Spleen (tissue), 11 donors: ENCODE measurements around the gene SPEM2. TPM values are rescaled to one million over a fixed set of nuclear protein-coding genes. Genes with fewer than 3 reads are reported as not detected.

Experiments used
- DNase-seq: peaks from one replicate; pipeline ENCODE4 v3.0.0-alpha.2; 2020
- H3K27ac ChIP-seq, 8 donors: fragments of 200-600 bp; sonication (generic) in 7 of 8; 1 replicate in 4 of 8; 2 replicates in 4 of 8; pipeline versions ENCODE4 v1.5.0 to v1.8.0; 2016 to 2021; ENCODE audit warnings: inconsistent platforms in 4 of 8, mild to moderate bottlenecking in 4 of 8, moderate library complexity in 1 of 8
- H3K27me3 ChIP-seq, 7 donors: fragments of 200-600 bp; sonication (generic) in 6 of 7; replicated peaks in 1 of 7; 1 replicate in 4 of 7; 2 replicates in 3 of 7; pipeline versions ENCODE4 v1.5.0 to v1.8.0; 2016 to 2021; ENCODE audit warnings: inconsistent platforms in 3 of 7, mild to moderate bottlenecking in 1 of 7
- H3K36me3 ChIP-seq, 6 donors: fragments of 200-600 bp; sonication (generic) in 5 of 6; 1 replicate in 4 of 6; 2 replicates in 2 of 6; pipeline versions ENCODE4 v1.5.0 to v1.8.0; 2016 to 2021; ENCODE audit warnings: inconsistent platforms in 2 of 6
- H3K4me1 ChIP-seq, 6 donors: fragments of 200-600 bp; sonication (generic) in 5 of 6; 1 replicate in 3 of 6; 2 replicates in 3 of 6; pipeline versions ENCODE4 v1.5.0 to v1.8.0; 2016 to 2021; ENCODE audit warnings: inconsistent platforms in 3 of 6
- H3K4me3 ChIP-seq, 8 donors: fragments of 200-600 bp; sonication (generic) in 7 of 8; 1 replicate in 4 of 8; 2 replicates in 4 of 8; pipeline versions ENCODE4 v1.5.0 to v1.8.0; 2016 to 2021; ENCODE audit warnings: inconsistent platforms in 4 of 8, mild to moderate bottlenecking in 4 of 8, moderate library complexity in 2 of 8
- H3K9me3 ChIP-seq, 8 donors: fragments of 200-600 bp; sonication (generic) in 7 of 8; 1 replicate in 4 of 8; 2 replicates in 4 of 8; pipeline versions ENCODE4 v1.5.0 to v1.8.0; 2016 to 2021; ENCODE audit warnings: inconsistent platforms in 4 of 8
- POLR2A ChIP-seq, 3 donors: fragments of 450-650 bp; IDR thresholded peaks; one replicate each; pipeline ENCODE4 v1.5.1; 2017; ENCODE audit warnings: antibody characterized with exemption in 3 of 3, mild to moderate bottlenecking in 1 of 3
- POLR2AphosphoS5 ChIP-seq, 3 donors: sonication (generic); formaldehyde crosslinking; IDR thresholded peaks; one replicate each; pipeline ENCODE4 v1.5.1; 2017; ENCODE audit warnings: antibody characterized with exemption in 3 of 3
- WGBS, 5 donors: extraction: QIAGEN DNeasy Blood & Tissue Kit in 3 of 5; methylation state at CpG; one replicate each; pipeline versions ENCODE4 v1.1.5 to v1.1.7; 2013 to 2018; 5-methylcytosine and 5-hydroxymethylcytosine counted together
- intact Hi-C: fragments of 100-400 bp; cut with DNase I; formaldehyde crosslinking; loops from one replicate; pipeline ENCODE4 v1.15.0; 2023; ENCODE audit warnings: low total_unique reads
- polyA plus RNA-seq, 3 donors: library from polyadenylated mRNA; stranded (reverse); fragments of 200-250 nt; gene quantifications; one replicate each; pipeline ENCODE4 v1.2.1, GENCODE V29; 2013
- total RNA-seq, 7 donors: library from RNA; depleted of rRNA in 3 of 7; stranded (reverse); fragments of >200 nt in 3 of 7; fragmentation: NEBNext Ultra II Directional in 4 of 7; extraction: Animal tissue kit (Norgen Biotek cat#: 25700) in 4 of 7; gene quantifications; one replicate each; pipeline versions ENCODE4 v1.1.0 to v1.2.1, GENCODE V29; 2016 to 2021
- TF ChIP-seq, protein P1 (sequence below), 11 experiments: fragments of 200-600 bp in 7 of 11; fragments of 450-650 bp in 4 of 11; sonication (generic) in 4 of 11; IDR thresholded peaks in 8 of 11; conservative IDR thresholded peaks in 3 of 11; 1 replicate in 7 of 11; 2 replicates in 4 of 11; pipeline versions ENCODE4 v1.4.0 to v1.8.0; 2016 to 2021; ENCODE audit warnings: antibody characterized with exemption in 11 of 11, inconsistent platforms in 4 of 11, mild to moderate bottlenecking in 1 of 11
- donor health status: healthy with polysubstance abuse.
- donor health status: DM: no; HTN: no; CAD: no; lungs with moderate emphysema.
- donor health status: DM: no; HTN: no; CAD: no.
- donor health status: Bipolar disorder and iron deficiency.
- donor health status: healthy.
- donor health status: DM: no; HTN: no; CAD: no.
- donor health status: DM: yes; HTN: yes; CAD: no.

SPEM2 gene
- total and polyA plus RNA-seq, 10 donors: not detected

DNA sequence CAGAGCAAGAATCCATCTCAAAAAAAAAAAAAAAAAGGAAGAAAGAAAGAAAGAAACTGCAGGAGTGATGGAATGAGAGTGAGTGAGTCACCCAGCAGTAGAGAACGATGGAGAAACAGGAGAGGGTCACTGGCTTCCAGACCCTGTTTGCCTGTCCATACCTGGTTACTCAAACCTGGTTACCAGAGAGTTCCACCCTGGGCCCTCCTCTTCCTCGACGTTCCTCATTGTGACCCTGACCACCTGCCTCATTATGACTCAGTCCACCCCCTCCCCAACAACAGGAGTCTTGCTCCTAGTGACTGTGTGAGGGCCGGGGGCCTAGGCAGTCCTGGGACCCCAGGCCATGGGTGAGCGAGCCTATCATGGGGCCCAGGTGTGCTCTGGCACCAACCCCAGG is 3.1 kb downstream of the SPEM2 start, which contains the start of gene SPEM3:
SPEM3 (plus strand) TSS at position 301 of the 400 bp plus-strand sequence; CDS start at position 347, 46 bp downstream.
- H3K27ac ChIP-seq: no peak within 1 kb of the TSS
- H3K4me3 ChIP-seq: no peak within 1 kb of the TSS
- TF ChIP-seq POLR2A (IDR thresholded peaks at IDR 0.05) (no peak), POLR2AphosphoS5 (IDR thresholded peaks at IDR 0.05) (no peak)
- TF ChIP-seq, protein P1, sequence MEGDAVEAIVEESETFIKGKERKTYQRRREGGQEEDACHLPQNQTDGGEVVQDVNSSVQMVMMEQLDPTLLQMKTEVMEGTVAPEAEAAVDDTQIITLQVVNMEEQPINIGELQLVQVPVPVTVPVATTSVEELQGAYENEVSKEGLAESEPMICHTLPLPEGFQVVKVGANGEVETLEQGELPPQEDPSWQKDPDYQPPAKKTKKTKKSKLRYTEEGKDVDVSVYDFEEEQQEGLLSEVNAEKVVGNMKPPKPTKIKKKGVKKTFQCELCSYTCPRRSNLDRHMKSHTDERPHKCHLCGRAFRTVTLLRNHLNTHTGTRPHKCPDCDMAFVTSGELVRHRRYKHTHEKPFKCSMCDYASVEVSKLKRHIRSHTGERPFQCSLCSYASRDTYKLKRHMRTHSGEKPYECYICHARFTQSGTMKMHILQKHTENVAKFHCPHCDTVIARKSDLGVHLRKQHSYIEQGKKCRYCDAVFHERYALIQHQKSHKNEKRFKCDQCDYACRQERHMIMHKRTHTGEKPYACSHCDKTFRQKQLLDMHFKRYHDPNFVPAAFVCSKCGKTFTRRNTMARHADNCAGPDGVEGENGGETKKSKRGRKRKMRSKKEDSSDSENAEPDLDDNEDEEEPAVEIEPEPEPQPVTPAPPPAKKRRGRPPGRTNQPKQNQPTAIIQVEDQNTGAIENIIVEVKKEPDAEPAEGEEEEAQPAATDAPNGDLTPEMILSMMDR (IDR thresholded peaks at IDR 0.05 in 8 of 11, conservative IDR thresholded peaks at IDR 0.05 in 3 of 11): no peak
- no peaks in the 10 kb centered on the region for H3K9me3 ChIP-seq
- WGBS, 5 donors: 57 to 81% (median 68%) methylated on average over 4 to 5 of the region's 5 CpGs
- intact Hi-C loops: no loop called here
- no peak for DNase-seq
- H3K4me1 ChIP-seq: no peaks in the 10 kb centered on the region
- no peaks in the 10 kb centered on the region for H3K27me3 ChIP-seq
- no peaks in the 10 kb centered on the region for H3K36me3 ChIP-seq

DNA sequence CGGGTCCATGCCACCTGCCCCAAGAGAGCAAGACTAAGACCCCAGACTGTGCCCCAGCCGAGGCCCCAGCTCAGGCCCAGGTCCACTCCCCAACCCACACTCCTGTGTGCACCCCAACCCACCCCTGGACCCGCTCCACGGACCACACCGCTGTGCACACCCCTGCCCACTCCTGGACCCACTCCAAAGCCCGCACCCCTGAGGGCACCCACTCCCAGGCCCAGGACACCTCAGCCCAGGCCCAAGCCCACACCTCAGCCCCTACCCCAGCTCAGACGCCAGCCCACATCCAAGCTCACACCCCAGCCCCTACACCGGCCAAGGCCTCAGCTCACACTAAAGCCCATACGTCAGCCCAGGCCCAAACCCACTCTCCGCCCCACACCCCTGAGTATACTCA is 4.3 kb downstream of the SPEM2 start:
- TF ChIP-seq POLR2A (IDR thresholded peaks at IDR 0.05) (no peak), POLR2AphosphoS5 (IDR thresholded peaks at IDR 0.05) (no peak)
- TF ChIP-seq, protein P1 (IDR thresholded peaks at IDR 0.05 in 8 of 11, conservative IDR thresholded peaks at IDR 0.05 in 3 of 11): no peak
- intact Hi-C loops: no loop called here
- H3K36me3 ChIP-seq: no peaks in the 10 kb centered on the region
- H3K4me1 ChIP-seq: peaks cover 0 to 1% (median 0%) of the 10 kb centered on the region in 6 donors
- no peaks in the 10 kb centered on the region for H3K27me3 ChIP-seq
- H3K27ac ChIP-seq: no peak overlapping the region
- DNase-seq: no peak
- WGBS, 5 donors: 92 to 96% (median 94%) methylated on average over 9 to 10 of the region's 10 CpGs
- H3K9me3 ChIP-seq: no peaks in the 10 kb centered on the region
- H3K4me3 ChIP-seq: no peak overlapping the region

DNA sequence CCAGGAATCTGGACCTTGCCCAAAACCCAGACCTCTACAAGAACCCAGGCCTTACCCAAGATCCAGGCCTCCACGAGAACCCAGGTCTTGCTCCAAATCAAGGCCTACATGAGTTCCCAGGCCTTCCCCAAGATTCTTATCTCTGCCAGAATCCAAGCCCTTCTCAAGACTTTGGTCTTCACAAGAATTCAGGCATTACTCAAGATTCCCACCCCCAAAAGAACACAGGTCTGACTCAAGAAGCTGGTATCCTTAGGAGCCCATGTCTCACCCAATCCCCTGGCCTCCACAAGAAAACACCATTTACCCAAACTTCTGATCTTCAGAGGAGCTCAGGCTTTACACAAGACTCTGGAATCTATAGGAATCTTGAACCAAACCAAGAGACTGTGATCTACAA is 5.8 kb downstream of the SPEM2 start:
- TF ChIP-seq POLR2AphosphoS5 (IDR thresholded peaks at IDR 0.05) (no peak), POLR2A (IDR thresholded peaks at IDR 0.05) (no peak)
- TF ChIP-seq, protein P1 (IDR thresholded peaks at IDR 0.05 in 8 of 11, conservative IDR thresholded peaks at IDR 0.05 in 3 of 11): no peak
- Histone ChIP-seq H3K36me3 (no peaks in the 10 kb centered on the region), H3K4me3 (no peak overlapping the region), H3K9me3 (no peaks in the 10 kb centered on the region), H3K4me1 (peaks cover 4 to 16% (median 10%) of the 10 kb centered on the region in 6 donors), H3K27me3 (no peaks in the 10 kb centered on the region), H3K27ac (no peak overlapping the region)
- intact Hi-C loops: no loop called here
- WGBS, 5 donors: 80 to 95% (median 84%) methylated on average over 1 of the region's 1 CpG
- DNase-seq: no peak

DNA sequence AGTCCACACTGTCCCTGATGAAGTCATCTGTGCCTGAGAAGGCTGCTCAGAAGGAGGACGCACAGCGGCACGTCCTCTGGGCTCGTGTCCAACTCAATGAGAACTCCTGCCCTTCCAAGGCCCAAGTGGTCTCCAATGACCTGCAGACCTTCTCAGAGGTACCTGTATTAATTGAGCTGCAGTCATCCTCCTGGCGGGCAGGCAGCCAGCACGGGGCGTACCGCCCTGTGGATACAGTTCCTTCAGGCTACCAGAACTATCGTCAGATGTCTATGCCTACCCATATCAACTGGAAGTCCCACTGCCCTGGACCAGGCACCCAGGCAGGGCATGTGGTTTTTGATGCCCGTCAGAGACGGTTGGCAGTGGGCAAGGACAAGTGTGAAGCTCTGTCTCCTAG is 6.9 kb downstream of the SPEM2 start:
- Histone ChIP-seq H3K27ac (no peak overlapping the region), H3K4me1 (peaks cover 14 to 27% (median 21%) of the 10 kb centered on the region in 6 donors), H3K27me3 (peaks cover 0 to 1% (median 0%) of the 10 kb centered on the region in 7 donors), H3K4me3 (no peak overlapping the region), H3K36me3 (no peaks in the 10 kb centered on the region), H3K9me3 (no peaks in the 10 kb centered on the region)
- DNase-seq: no peak
- WGBS, 5 donors: 92 to 95% (median 94%) methylated on average over 10 to 11 of the region's 11 CpGs
- TF ChIP-seq, protein P1 (IDR thresholded peaks at IDR 0.05 in 8 of 11, conservative IDR thresholded peaks at IDR 0.05 in 3 of 11): no peak
- TF ChIP-seq POLR2AphosphoS5 (IDR thresholded peaks at IDR 0.05) (no peak), POLR2A (IDR thresholded peaks at IDR 0.05) (no peak)
- intact Hi-C loops: no loop called here
